Right kidney (tissue), 1 donor: Measurements from ENCODE around the gene FXYD5.

ENCODE experiments used
- DNase-seq: peaks from one replicate; pipeline ENCODE4 v3.0.0-alpha.2; 2016

Gene FXYD5

GRCh38 chr19:35155981-35156672 is 1.6 kb downstream of the FXYD5 start:
- no peak for DNase-seq

- no peak for DNase-seq
These were observed 2.1 kb downstream of the FXYD5 start for GRCh38 chr19:35156673-35157014.

- DNase-seq = no peak
These were observed 2.9 kb downstream of the FXYD5 start for GRCh38 chr19:35157431-35157830.

GRCh38 chr19:35159606-35160005 is 5.1 kb downstream of the FXYD5 start:
- no peak for DNase-seq

- DNase-seq = no peak
These were observed 6.3 kb downstream of the FXYD5 start for GRCh38 chr19:35160629-35161433.

GRCh38 chr19:35161434-35161743 is 6.9 kb downstream of the FXYD5 start:
- DNase-seq = no peak

- DNase-seq = no peak
These were observed 8.2 kb downstream of the FXYD5 start for GRCh38 chr19:35162471-35163326.

- DNase-seq = no peak
These were observed 9.9 kb downstream of the FXYD5 start for GRCh38 chr19:35164418-35164817.

GRCh38 chr19:35165200-35166058 is 10.9 kb downstream of the FXYD5 start:
- DNase-seq = no peak

- DNase-seq = no peak
These were observed 11.8 kb downstream of the FXYD5 start for GRCh38 chr19:35166100-35167063.

- DNase-seq = no peak
These were observed 12.9 kb downstream of the FXYD5 start for GRCh38 chr19:35167251-35168119.

- DNase-seq = no peak
These were observed 13.7 kb downstream of the FXYD5 start for GRCh38 chr19:35168196-35168595.

GRCh38 chr19:35169221-35169995 is 14.9 kb downstream of the FXYD5 start:
- no peak for DNase-seq

- no peak for DNase-seq
These were observed 16.0 kb downstream of the FXYD5 start for GRCh38 chr19:35170359-35171061.

- DNase-seq = no peak
These were observed 17.2 kb downstream of the FXYD5 start for GRCh38 chr19:35171730-35172129.

- DNase-seq = no peak
These were observed 19.7 kb downstream of the FXYD5 start for GRCh38 chr19:35174226-35174625.

GRCh38 chr19:35176181-35176570 is 21.6 kb downstream of the FXYD5 start:
- DNase-seq = no peak
